GM12891 (cell line): Measurements from ENCODE around the gene NPIPA1.
"Not testable (repeated sequence)": the region's sequence is repeated elsewhere in the genome, so short reads cannot be mapped to it uniquely, and the experiment has no call there.

ENCODE experiments used
- DNase-seq: peaks from one replicate; pipeline ENCODE4 v3.0.0; 2011; ENCODE audit warnings: low spot score; ENCODE audit not compliant: insufficient read length
- FAIRE-seq: peaks from 2 replicates; lab custom pipeline; 2011; peaks lifted over from hg19 to GRCh38; lab: Jason Lieb, UNC
- PAX5 ChIP-seq: IDR thresholded peaks from 2 replicates; pipeline ENCODE4 v1.6.1; 2011; ENCODE audit warnings: low read length, moderate library complexity, mild to moderate bottlenecking; ENCODE audit not compliant: insufficient read depth, severe bottlenecking
- POLR2A ChIP-seq: IDR thresholded peaks from 2 replicates; pipeline ENCODE4 v1.6.1; 2011; ENCODE audit warnings: low read depth, low read length, control low read depth
- POLR2AphosphoS5 ChIP-seq: IDR thresholded peaks from 2 replicates; pipeline ENCODE4 v1.6.1; 2011; ENCODE audit warnings: low read depth, low read length, control low read depth
- POU2F2 ChIP-seq: IDR thresholded peaks from 2 replicates; pipeline ENCODE4 v1.6.1; 2011; ENCODE audit warnings: low read depth, mild to moderate bottlenecking, control low read depth, low read length, moderate library complexity
- SPI1 ChIP-seq: IDR thresholded peaks from 2 replicates; pipeline ENCODE4 v1.6.1; 2011; ENCODE audit warnings: low read depth, low read length, control low read depth
- TAF1 ChIP-seq: IDR thresholded peaks from 2 replicates; pipeline ENCODE4 v1.6.1; 2011; ENCODE audit warnings: low read depth, low read length, control low read depth

NPIPA1 gene

GRCh38 chr16:14961405-14962186, 24.4 kb downstream of the NPIPA1 start:
- TF ChIP-seq PAX5 (no peak), POLR2A (no peak), POLR2AphosphoS5 (no peak), POU2F2 (no peak), TAF1 (no peak), SPI1 (no peak)
- no peak for DNase-seq
- FAIRE-seq = no peak

DNA sequence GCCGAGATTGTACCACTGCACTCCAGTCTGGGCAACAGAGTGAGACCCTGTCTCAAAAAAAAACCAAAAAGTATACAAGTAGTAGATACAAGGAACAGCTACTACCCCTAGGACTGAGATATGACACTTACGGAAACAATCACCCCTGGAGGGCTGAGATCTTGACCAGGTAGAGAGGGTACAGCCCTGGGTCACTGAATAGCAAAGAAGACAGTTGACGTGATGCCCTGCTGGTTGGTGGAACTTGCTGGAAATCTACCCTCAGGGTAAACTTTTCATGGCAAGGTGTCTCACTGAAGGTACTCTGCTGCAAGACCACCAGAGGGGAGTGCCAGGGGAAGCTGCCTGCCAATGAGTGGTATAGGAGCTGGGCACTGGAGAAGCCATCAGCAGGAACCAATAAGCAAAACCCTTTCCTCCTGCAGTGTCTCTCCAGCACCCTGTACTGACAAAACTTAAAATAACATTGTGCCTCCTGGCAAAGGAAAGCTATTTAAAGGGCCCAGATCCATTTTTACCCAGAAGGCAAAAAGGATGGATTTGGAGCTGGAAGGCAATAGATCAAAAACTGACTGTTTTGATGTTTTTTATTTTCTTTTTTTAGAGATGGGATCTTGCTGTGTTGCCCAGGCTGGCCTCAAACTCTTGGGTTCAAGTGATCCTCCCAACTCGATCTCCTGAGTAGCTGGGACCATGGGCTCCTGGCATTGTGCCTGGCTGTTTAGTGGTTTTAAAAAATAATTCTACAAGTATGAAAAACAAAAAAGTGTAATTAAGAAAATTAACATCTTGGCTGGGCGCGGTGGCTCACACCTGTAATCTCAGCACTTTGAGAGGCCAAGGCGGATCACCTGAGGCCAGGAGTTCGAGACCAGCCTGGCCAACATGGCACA, 26.3 kb downstream of the NPIPA1 start:
- no peak for TF ChIP-seq SPI1
- TF ChIP-seq POLR2AphosphoS5 = no peak
- TF ChIP-seq POLR2A = no peak
- TF ChIP-seq POU2F2 = no peak
- TF ChIP-seq TAF1 = no peak
- TF ChIP-seq PAX5 = no peak
- FAIRE-seq = no peak
- DNase-seq = no peak

- no peak for FAIRE-seq
- no peak for DNase-seq
- TF ChIP-seq POLR2AphosphoS5 = no peak
- no peak for TF ChIP-seq TAF1
- no peak for TF ChIP-seq POLR2A
- no peak for TF ChIP-seq POU2F2
- TF ChIP-seq SPI1 = no peak
- no peak for TF ChIP-seq PAX5
These were observed 28.1 kb downstream of the NPIPA1 start for GRCh38 chr16:14965328-14965727.

DNA sequence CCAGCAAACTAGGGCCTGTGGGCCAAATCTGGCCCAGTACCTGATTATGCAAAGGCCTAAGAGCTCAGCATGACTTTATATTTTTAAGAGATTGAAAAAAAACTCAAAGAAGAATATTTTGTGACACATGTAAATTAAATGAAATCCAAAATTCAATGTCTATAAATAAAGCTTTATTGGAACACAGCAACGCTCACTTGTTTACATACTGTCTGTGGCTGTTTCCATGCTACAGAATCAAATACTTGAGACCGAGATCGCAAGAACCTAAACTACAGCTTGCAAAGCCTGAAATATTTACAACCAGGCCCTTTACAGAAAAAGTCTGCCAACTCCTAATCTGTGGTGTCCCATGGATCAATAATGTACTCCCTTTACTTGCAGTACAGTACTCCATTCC, 32.6 kb downstream of the NPIPA1 start:
- not testable (repeated sequence) for FAIRE-seq, DNase-seq

DNA sequence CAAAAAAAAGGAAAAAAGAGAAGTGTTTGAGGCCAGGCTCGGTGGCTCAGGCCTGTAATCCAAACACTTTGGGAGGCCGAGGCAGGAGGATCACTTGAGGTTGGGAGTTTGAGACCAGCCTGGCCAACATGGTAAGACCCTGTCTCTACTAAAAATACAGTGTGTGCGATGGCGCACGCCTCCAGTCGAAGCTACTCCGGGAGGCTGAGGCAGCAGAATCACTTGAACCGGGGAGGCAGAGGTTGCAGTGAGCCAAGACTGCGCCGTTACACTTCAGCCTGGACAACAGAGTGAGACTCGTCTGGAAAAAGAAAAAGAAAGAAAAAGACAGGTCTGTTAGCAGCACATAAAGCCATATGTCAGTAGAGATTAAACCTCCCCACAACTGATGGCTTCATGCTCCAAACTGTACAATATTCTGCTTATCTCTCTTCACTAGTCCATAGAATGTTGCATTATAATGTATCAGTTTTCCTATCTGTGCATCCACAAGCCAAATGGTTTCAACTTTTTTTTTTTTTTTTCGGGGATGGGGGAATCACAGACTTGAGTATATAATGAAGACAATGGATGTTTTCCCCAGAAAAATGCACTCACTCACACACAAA, 34.5 kb downstream of the NPIPA1 start:
- not testable (repeated sequence) for DNase-seq, FAIRE-seq

GRCh38 chr16:14973785-14974322, 36.6 kb downstream of the NPIPA1 start:
- FAIRE-seq = peak; percentile 33

GRCh38 chr16:14974331-14974655, 37.0 kb downstream of the NPIPA1 start:
- FAIRE-seq, DNase-seq: not testable (repeated sequence)

More at GRCh38 chr16:14973785-14974322, 36.6 kb downstream of the NPIPA1 start:
- DNase-seq = not testable (repeated sequence)

GRCh38 chr16:14974656-14975417, 37.6 kb downstream of the NPIPA1 start, which contains the start of gene PDXDC1:
Gene PDXDC1, plus strand, starts transcription at chr16:14975026. Its CDS starts 174 bp downstream, at chr16:14975200.
- TF ChIP-seq POLR2AphosphoS5 (peak; percentile 65; the same call in 1 of the 2 replicates), POLR2A (peak; percentile 53), TAF1 (peak; percentile 23; the same call in 1 of the 2 replicates)
- peak; percentile 95 for FAIRE-seq
- DNase-seq = peak; percentile 96

- peak; percentile 50 for FAIRE-seq
- not testable (repeated sequence) for DNase-seq
These were observed 38.4 kb downstream of the NPIPA1 start for GRCh38 chr16:14975418-14976194.

DNA sequence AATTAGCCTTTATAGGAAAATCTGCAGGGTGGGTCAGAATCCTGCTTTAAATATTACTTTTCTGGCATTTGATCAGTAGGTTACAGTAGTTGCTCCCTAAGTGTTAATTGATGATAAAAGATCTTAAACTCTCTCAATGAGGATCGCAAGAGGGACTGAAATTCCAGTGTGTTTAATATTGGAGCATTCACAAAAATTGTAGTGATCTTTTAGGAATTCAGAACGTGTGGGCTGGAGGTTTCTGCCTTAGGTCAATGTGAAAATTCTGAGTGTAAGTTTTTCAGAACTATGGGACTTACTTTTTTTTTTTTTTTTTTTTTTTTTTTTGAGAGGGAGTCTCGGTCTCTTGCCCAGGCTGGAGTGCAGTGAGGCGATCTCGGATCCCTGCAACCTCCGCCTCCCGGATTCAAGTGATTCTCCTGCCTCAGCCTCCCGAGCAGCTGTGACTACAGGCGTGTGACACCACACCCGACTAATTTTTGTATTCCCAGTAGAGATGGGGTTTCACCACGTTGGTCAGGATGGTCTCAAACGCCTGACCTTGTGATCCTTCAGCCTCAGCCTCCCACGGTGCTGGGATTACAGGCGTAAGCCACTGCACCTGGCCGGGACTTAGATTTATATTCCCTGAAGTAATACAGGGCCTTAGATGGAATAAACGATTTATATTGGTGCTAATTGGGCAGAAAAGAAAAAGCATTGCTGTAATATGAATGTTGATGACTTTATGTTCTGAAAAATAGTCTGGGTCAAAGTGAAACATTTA, 39.9 kb downstream of the NPIPA1 start:
- FAIRE-seq, DNase-seq: not testable (repeated sequence)

GRCh38 chr16:14978281-14978680, 41.0 kb downstream of the NPIPA1 start:
- not testable (repeated sequence) for FAIRE-seq, DNase-seq

- DNase-seq, FAIRE-seq: not testable (repeated sequence)
These were observed 41.7 kb downstream of the NPIPA1 start for GRCh38 chr16:14978908-14979307.

DNA sequence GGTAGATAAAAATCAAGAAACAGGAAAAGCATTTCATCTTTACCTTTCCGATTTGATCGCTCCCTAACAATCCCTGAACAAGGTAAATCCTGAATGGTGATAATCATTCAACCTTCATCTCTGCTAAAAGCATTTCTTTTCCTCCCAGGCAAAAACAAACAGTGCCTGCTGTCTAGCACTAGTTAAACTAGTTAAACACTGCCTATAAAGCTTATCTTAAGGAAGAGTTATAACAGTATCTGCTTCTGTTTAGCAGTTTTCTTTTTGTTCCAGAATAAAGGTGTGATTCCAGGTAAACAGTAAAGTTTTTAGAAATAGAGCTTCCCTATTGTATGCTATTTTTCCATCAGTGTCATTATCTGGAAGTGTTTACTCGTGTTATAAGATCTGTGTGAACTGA, 44.0 kb downstream of the NPIPA1 start:
- not testable (repeated sequence) for DNase-seq, FAIRE-seq

DNA sequence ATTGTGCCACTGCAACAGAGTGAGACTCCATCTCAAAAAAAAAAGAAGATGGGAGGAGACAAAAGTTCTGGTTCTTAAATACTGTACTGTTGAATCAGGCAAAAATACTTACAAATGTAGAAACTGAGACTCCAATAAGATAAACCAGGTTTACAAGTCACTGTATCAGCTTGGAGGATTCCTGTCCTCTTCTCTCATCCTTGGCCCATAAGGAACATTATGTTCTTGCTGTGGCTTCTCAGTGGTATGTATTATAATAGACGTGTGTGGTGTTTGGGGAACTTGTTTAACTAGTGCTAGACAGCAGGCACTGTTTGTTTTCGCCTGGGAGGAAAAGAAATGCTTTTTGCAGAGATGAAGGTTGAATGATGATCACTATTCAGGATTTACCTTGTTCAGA, 45.3 kb downstream of the NPIPA1 start:
- not testable (repeated sequence) for FAIRE-seq, DNase-seq
